GM19467 (cell line): ENCODE results near the gene C17orf50.

Experiments used
- ATAC-seq: cut with Tn5 transposase; IDR thresholded peaks from one replicate; pipeline ENCODE4 v1.9.1; 2021; ENCODE audit warnings: mild to moderate bottlenecking, moderate library complexity; ENCODE audit not compliant: unreplicated experiment

Gene C17orf50

DNA sequence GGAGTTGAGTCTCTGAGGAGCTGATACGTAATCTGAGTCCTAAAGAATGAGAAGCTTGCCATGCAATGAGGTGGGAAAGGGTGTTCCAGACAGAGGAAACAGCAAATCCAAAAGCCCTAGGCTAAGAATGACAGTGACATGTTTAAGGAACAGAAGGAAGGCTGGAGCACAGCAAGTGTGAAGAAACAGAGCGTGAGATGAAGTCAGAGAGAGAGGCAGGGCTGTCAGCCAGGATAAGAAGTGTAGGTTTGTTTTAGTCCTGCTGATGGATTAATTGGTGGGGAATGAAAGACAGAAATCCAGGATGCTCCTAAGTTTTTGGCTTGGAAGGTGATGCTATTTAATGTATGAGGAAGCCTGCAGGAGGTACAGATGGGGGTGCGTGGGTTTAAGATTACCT is 20.3 kb downstream of the C17orf50 start:
- no peak for ATAC-seq

GRCh38 chr17:35784895-35785294 is 24.2 kb downstream of the C17orf50 start:
- ATAC-seq: no peak

- ATAC-seq: no peak
Measured at GRCh38 chr17:35786941-35787432, 26.3 kb downstream of the C17orf50 start.

- ATAC-seq: no peak
Measured at GRCh38 chr17:35788477-35789368, 28.0 kb downstream of the C17orf50 start.

DNA sequence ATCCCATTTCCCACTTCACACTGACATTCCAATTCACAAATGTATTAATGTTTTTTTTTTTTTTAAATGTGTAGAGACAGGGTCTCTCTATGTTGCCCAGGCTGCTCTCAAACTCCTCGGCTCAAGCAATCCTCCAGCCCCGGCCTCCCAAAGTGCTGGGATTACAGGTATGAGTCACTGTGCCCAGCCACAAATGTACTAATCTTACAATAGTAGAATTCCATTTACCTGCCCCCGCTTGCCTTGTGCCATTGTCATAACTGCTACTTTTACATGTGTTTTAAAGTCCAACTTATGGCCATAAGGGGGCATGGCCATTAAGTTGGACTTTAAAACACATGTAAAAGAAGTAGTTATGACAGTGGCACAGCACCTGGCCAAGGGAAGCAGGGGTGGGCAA is 30.2 kb downstream of the C17orf50 start:
- ATAC-seq: no peak

- ATAC-seq: no peak
Measured at GRCh38 chr17:35791681-35792350, 31.1 kb downstream of the C17orf50 start.

GRCh38 chr17:35793257-35793656 is 32.6 kb downstream of the C17orf50 start:
- no peak for ATAC-seq

GRCh38 chr17:35795007-35795870 is 34.6 kb downstream of the C17orf50 start, which contains the start of gene MMP28:
MMP28 (minus strand) TSS chr17:35795641; CDS start chr17:35795377, 264 bp downstream.
- ATAC-seq: no peak

GRCh38 chr17:35795871-35796265 is 35.2 kb downstream of the C17orf50 start:
- ATAC-seq: no peak

DNA sequence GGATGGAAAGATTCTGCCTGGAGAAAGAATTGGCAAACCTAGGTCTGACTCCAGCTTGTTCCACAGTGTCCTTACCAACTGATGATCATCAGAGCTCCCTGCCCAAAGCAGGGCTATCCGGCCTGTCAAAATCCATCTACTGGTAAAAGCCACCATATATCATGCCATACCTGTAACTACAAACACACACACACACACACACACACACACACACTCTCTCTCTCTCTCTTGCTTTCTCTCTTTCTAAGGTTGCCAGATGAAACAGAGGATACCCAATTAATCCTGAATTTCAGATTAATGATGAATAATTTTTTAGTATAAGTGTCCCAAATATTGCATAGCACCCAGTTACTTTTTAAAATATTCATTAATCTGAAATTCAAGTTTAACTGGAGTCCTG is 36.3 kb downstream of the C17orf50 start:
- ATAC-seq: no peak

- no peak for ATAC-seq
Measured at GRCh38 chr17:35797370-35797769, 36.7 kb downstream of the C17orf50 start.

DNA sequence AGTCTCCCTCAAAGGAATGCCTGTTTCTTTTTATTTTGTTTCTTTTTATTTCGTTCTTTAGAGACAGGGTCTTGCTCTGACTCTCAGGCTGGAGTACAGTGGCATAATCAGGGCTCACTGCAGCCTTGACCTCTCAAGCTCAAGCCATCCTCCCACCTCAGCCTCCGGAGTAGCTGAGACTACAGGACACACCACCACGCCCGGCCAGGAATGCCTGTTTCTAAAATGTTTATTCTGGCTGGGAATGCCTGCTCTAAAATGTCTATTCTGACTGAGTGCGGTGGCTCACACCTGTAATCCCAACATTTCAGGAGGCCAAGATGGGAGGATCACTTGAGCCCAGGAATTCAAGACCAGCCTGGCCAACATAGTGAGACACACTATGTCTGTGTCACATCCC is 37.2 kb downstream of the C17orf50 start:
- ATAC-seq: no peak

DNA sequence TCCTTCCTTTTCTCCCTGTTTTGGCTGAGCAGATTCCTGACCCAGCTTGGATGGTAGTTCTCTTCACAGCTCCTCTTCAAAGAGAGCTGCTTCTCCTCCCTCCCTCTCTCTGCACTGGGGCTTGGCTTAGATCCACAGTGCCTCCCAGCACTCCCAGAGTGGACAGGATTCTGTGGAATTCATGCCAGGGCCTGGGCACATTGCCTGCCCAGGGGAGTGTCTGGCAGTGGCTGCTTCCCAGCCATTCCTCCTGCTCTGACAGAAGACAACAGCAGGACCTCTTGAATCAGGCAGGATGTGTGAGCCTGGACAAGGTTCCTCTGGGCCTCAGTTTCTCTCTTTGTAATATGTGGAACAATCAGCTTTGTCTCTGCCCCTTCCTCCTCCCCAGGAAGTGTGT is 39.3 kb downstream of the C17orf50 start:
- no peak for ATAC-seq

- ATAC-seq: no peak
Measured at GRCh38 chr17:35801583-35802224, 41.0 kb downstream of the C17orf50 start.

DNA sequence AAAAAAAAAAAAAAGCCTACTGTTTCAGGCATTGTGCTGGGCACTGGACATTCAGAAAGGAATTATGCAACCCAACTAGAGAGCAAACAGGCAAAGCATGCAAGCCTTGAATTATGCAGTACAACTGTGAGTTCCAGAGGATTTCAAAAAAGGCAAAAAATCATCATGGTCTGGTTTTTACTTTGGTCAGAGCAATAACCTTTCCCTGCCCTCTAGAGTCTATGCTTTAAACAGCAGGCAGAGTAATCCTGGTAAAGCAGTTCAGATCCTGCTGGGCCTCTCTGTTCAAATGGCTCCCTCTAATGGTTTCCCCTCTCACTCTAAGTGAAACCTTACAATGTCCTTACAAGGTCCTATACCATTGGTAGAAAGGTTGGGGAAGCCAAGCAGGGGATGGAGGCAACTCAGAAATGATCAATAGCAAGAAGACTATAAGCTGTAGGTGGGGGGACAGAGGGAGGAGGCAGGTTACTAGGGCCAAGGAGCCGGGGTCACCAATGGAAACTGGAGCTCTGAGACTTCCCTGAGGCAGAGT is 44.0 kb downstream of the C17orf50 start:
- ATAC-seq: no peak

DNA sequence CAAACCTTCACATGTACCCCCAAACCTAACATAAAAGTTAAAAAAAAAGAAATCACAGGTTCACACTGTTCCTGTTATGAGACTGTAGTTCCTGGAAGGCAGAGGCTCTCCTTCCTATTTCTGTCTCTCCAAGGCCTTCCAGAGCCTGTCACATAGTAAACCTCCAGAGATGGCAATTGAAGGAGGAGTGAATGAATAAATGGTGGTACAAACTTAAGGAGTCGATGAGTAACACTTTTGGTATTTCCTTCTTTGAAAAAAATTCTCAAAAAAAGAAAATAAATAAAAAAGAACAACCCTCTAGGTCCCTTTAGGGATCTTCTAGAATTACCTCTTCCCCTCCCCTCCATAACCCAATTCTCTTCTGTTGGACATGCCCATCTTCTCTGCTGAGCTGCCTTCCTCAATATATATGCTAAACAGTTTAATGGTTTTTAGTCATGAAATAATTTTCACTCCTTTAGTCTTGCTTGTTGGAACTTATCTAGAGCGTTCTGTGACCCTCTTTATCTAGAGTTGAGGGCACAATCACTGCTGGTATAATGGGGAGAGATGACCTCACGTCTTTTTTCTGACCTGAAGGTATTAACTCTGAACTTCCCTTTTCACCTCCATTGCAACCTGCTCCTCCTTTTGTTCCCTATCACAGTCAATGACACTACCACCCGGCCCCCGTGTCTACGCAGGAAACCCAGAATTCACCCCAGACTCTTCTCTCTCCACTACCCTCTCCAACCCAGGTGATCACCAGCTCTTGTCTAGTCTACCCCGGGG is 46.9 kb downstream of the C17orf50 start:
- no peak for ATAC-seq

GRCh38 chr17:35808240-35808961 is 47.7 kb downstream of the C17orf50 start:
- no peak for ATAC-seq

DNA sequence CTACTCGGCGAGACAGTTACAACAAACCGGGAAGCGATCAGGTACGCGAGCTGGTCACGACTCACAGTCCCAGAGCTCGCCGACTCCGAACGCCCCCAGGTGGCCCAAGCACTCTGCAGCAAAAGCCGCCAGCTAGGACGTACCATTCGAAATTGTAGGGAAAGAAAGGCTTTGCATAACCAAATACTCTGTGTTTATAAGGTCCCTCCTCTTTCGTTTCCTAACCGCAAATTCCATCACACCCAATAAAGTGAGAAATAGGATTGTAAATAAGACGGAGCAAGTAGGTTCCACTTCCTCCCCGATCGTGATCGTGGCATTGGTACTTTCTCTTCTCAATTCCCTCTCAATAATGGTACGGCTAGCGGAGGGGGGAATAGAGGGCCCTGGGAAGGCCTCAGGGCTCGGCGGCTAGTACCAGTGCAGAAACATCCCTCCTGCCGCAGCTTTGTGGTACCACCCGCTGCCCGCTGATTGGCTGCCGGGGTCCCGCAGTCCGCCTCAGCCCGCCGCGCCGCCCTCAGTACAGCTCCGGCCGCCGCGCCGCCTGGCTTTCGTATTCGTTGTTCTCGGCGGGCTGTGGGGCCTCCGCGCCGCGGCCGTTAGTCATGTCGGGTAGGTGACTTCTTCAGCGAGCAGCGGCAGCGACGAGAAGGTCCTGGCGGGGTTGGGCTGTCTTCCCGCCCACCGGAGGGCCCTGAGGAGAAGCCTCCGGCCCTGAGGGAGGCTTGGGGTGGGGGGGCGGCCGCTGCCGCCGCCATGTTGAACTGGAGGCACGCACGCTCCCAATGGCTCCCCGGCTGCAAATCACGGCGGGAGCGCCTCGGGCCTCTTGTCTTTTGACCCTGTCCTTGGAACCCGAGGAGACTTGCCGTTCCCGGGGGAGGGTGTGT is 48.5 kb downstream of the C17orf50 start, which contains the start of gene TAF15:
TAF15 (plus strand) TSS at position 523 of the 893 bp plus-strand sequence; CDS start at position 609, 86 bp downstream.
- peak; percentile 93 for ATAC-seq
